Progenitor cell of endocrine pancreas (in vitro differentiated cells): ENCODE data around the gene CTBP2. TPM values are rescaled to one million over a fixed set of nuclear protein-coding genes. Genes with fewer than 3 reads are reported as not detected.

Source experiments
- DNase-seq: peaks from one replicate; pipeline ENCODE4 v3.0.0; 2021; ENCODE audit warnings: low spot score; ENCODE audit not compliant: unreplicated experiment
- H3K27ac Mint-ChIP-seq: 2 replicates; pipeline ENCODE4 v1.8.0; 2021; ENCODE audit warnings: mild to moderate bottlenecking, moderate library complexity, mixed read lengths
- H3K27me3 Mint-ChIP-seq: 2 replicates; pipeline ENCODE4 v1.8.0; 2021; ENCODE audit warnings: mixed read lengths
- H3K36me3 Mint-ChIP-seq: 2 replicates; pipeline ENCODE4 v1.8.0; 2022; ENCODE audit warnings: mixed read lengths; ENCODE audit not compliant: insufficient read depth
- H3K4me1 Mint-ChIP-seq: 2 replicates; pipeline ENCODE4 v1.8.0; 2021; ENCODE audit warnings: low read depth, mixed read lengths
- H3K4me3 Mint-ChIP-seq: 2 replicates; pipeline ENCODE4 v1.8.0; 2021; ENCODE audit warnings: low read depth, mild to moderate bottlenecking, moderate library complexity, mixed read lengths
- H3K9me3 Mint-ChIP-seq: 2 replicates; pipeline ENCODE4 v1.8.0; 2021; ENCODE audit warnings: low read depth, mixed read lengths
- total RNA-seq: library from RNA; stranded (reverse); gene quantifications from 2 replicates; pipeline ENCODE4 v1.2.1, GENCODE V29; 2021
- TF ChIP-seq, protein P1 (sequence below): fragments of 200-600 bp; sonication (generic); IDR thresholded peaks from one replicate; pipeline ENCODE4 v1.5.0; 2021; ENCODE audit warnings: antibody characterized with exemption, mild to moderate bottlenecking; ENCODE audit not compliant: unreplicated experiment

Gene CTBP2
- total RNA-seq, 1 donor from 2014 or later, result 182 TPM

DNA sequence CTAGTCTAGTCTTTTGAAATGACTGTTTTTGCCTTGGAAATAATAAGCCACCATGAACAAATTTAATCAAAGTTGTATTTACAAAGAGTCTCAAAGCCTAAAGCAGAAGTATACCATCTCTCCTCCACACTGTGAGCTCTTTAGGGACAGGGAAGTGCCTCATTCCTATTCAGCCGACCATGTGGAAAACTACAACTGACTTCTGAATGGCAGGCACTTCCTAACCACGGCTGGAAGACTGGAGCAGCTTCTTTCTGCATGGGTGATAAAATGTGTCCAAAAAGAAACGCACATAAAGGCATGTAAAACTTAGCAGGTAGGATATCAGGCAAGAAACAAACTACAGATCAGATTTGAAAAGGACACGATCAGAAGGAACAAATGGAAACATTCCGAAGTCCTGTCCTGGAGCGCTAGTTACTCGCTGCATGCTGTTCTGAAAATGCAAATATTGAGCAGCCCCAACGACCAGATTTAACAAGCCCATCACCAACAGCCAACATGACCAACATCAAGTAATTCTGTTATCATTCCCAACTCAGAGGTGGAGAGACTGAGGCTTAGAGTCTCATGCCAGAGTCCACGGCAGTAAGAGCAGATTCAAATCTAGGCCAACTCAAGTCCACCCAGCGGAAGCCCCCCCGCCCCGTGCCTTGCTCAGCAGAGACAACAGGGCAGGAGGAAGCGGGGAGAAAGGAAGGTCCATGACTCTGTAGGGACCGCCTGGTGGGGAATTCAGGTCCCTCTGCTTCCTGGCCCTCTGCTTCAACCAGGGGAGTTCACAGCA is 26.5 kb downstream of the CTBP2 start:
- no peaks in the 10 kb centered on the region for H3K27me3 Mint-ChIP-seq
- DNase-seq, result no peak
- peaks cover 33% of the 10 kb centered on the region for H3K4me1 Mint-ChIP-seq
- no peak overlapping the region for H3K4me3 Mint-ChIP-seq
- no peaks in the 10 kb centered on the region for H3K9me3 Mint-ChIP-seq
- H3K36me3 Mint-ChIP-seq, result peaks cover 21% of the 10 kb centered on the region
- TF ChIP-seq, protein P1, sequence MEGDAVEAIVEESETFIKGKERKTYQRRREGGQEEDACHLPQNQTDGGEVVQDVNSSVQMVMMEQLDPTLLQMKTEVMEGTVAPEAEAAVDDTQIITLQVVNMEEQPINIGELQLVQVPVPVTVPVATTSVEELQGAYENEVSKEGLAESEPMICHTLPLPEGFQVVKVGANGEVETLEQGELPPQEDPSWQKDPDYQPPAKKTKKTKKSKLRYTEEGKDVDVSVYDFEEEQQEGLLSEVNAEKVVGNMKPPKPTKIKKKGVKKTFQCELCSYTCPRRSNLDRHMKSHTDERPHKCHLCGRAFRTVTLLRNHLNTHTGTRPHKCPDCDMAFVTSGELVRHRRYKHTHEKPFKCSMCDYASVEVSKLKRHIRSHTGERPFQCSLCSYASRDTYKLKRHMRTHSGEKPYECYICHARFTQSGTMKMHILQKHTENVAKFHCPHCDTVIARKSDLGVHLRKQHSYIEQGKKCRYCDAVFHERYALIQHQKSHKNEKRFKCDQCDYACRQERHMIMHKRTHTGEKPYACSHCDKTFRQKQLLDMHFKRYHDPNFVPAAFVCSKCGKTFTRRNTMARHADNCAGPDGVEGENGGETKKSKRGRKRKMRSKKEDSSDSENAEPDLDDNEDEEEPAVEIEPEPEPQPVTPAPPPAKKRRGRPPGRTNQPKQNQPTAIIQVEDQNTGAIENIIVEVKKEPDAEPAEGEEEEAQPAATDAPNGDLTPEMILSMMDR, result no peak
- no peak overlapping the region for H3K27ac Mint-ChIP-seq

DNA sequence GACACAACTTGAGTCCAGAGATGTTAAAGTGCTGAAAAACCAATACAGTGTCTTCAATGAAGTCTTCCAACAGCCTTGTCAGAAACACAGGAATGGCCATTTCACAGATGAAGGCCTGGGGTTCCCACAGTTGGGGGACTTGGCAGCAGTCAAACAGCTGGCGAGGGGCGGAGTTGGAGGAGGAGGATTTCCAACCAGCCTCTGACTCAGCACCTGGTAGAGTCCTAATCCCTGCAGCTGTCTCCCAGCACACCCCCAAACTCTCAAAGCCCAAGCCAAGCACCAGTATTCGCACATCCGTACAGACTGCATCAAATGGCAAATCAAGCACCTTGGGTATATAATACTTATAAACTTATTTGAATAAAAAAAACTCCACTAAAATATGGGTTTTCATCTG is 28.0 kb downstream of the CTBP2 start:
- Mint-ChIP-seq H3K4me3 (no peak overlapping the region), H3K36me3 (peaks cover 25% of the 10 kb centered on the region), H3K9me3 (no peaks in the 10 kb centered on the region), H3K27ac (no peak overlapping the region), H3K4me1 (peaks cover 21% of the 10 kb centered on the region), H3K27me3 (no peaks in the 10 kb centered on the region)
- no peak for DNase-seq
- TF ChIP-seq, protein P1, result no peak

DNA sequence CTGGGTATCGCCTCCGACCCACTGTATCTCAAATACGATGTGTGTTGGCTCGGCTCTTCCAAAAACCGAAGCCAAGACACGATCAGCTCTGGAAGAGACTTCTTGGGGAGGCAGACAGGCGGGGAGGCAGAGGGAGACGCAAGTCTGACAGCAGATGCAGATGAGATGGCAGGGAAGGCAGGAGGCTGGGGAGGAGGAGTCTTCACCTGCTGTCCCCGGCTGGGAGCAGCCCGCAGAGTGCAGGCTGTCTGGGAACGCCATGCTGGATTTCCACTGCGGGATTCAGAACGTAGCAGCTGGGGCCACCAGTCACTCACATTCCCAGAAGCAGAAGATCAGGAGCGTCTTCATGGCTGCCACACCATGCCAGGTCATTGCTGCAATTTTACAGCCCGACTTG is 29.4 kb downstream of the CTBP2 start:
- Mint-ChIP-seq H3K36me3 (peaks cover 28% of the 10 kb centered on the region), H3K27ac (no peak overlapping the region)

DNA sequence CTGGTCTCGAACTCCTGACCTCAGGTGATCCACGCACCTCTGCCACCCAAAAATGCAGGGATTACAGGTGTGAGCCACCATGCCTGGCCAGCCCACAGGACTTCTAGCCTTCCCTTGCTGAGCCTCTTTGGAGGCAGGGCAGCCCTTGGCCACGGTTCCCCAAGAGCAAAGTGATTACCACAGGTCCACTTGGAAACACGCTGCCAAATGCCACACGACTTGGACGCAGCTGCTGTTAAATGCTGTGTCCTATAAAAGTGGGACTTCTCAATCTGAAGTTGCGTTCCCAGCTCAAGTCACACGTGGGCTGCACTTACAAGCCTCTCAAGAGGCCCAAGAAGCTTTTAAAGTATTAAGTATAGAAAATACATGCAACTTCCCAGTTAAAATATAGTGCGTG is 30.1 kb downstream of the CTBP2 start:
- peak overlapping the region; percentile 52 for H3K27ac Mint-ChIP-seq
- peaks cover 26% of the 10 kb centered on the region for H3K36me3 Mint-ChIP-seq
- no peak overlapping the region for H3K4me3 Mint-ChIP-seq
- DNase-seq, result no peak
- TF ChIP-seq, protein P1, result no peak
- no peaks in the 10 kb centered on the region for H3K27me3 Mint-ChIP-seq
- H3K4me1 Mint-ChIP-seq, result peaks cover 22% of the 10 kb centered on the region
- no peaks in the 10 kb centered on the region for H3K9me3 Mint-ChIP-seq

More for the DNA sequence above, 29.4 kb downstream of the CTBP2 start:
- TF ChIP-seq, protein P1, result no peak
- H3K4me3 Mint-ChIP-seq, result no peak overlapping the region
- no peak for DNase-seq
- H3K9me3 Mint-ChIP-seq, result no peaks in the 10 kb centered on the region
- no peaks in the 10 kb centered on the region for H3K27me3 Mint-ChIP-seq
- H3K4me1 Mint-ChIP-seq, result peaks cover 21% of the 10 kb centered on the region

GRCh38 chr10:125129076-125129458 is 31.3 kb downstream of the CTBP2 start:
- Mint-ChIP-seq H3K9me3 (no peaks in the 10 kb centered on the region), H3K4me3 (no peak overlapping the region), H3K27ac (peak overlapping the region; percentile 77), H3K36me3 (peaks cover 30% of the 10 kb centered on the region), H3K27me3 (no peaks in the 10 kb centered on the region), H3K4me1 (peaks cover 25% of the 10 kb centered on the region)
- DNase-seq, result no peak
- TF ChIP-seq, protein P1, result no peak
